Activated T-cell treated with anti-CD3 and anti-CD28 coated beads, Interleukin-2, amount 50 U/mL, for 4 hours (primary cell): ENCODE data around the gene SPARC. TPM values are rescaled to one million over a fixed set of nuclear protein-coding genes. Genes with fewer than 3 reads are reported as not detected.

Experiments used
- ATAC-seq, 2 donors: fragments of 200-7000 bp; cut with Tn5 transposase; one replicate each; pipeline ENCODE4 v1.10.0; 2021
- DNase-seq: peaks from one replicate; pipeline ENCODE4 v3.0.0-alpha.2; 2020
- H3K27me3 Mint-ChIP-seq: one replicate; pipeline ENCODE4 v1.8.0; 2021; ENCODE audit warnings: low read depth, mixed read lengths
- H3K36me3 Mint-ChIP-seq: one replicate; pipeline ENCODE4 v1.8.0; 2022; ENCODE audit warnings: mixed read lengths; ENCODE audit not compliant: insufficient read depth
- H3K4me1 Mint-ChIP-seq: one replicate; pipeline ENCODE4 v1.8.0; 2021; ENCODE audit warnings: low read depth, mixed read lengths
- H3K4me3 Mint-ChIP-seq: one replicate; pipeline ENCODE4 v1.8.0; 2021; ENCODE audit warnings: mild to moderate bottlenecking, moderate library complexity, mixed read lengths
- H3K9me3 Mint-ChIP-seq: one replicate; pipeline ENCODE4 v1.8.0; 2021; ENCODE audit warnings: mixed read lengths
- total RNA-seq, 3 donors: library from RNA; stranded (reverse); gene quantifications; one replicate each; pipeline ENCODE4 v1.2.1, GENCODE V29; 2021

SPARC gene
- total RNA-seq, 3 donors from 2014 or later: 2.0 to 2.6 (median 2.3) TPM

DNA sequence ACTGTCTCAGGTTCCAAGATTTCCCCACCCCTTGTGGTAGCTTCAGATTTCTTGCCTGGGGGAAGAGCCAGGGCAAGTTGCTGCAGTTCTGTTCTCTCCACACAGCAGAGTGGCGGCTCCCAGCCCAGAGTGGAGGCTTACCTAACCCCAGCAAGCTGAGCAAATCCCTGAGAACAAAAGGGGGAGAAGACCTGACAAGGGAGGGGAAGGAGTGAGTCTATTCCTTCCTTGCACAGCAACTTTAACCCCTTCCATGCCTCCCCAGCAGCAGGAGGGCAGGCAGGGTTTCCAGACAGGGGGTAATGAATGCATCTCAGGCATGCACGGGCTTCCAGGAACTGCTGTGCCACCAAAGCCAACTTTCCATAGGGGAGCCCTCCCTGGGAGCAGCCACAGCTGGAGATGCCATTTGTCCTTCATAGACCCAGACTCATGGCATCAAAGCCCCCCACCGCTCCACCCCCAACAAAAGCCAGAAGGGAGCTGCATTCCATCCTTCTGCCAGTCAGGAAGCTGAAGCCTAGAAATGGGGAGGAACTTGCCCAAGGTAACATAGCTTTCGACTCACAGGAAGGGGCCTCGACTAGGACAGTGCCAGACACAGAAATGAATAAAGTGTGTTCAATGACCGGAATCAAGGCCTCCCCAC, 66.8 kb downstream of the SPARC start:
- no peak for ATAC-seq
- peaks cover 11% of the 10 kb centered on the region for H3K27me3 Mint-ChIP-seq
- peaks cover 11% of the 10 kb centered on the region for H3K4me1 Mint-ChIP-seq
- no peak for DNase-seq
- H3K9me3 Mint-ChIP-seq: no peaks in the 10 kb centered on the region
- no peak overlapping the region for H3K4me3 Mint-ChIP-seq
- H3K36me3 Mint-ChIP-seq: no peaks in the 10 kb centered on the region

DNA sequence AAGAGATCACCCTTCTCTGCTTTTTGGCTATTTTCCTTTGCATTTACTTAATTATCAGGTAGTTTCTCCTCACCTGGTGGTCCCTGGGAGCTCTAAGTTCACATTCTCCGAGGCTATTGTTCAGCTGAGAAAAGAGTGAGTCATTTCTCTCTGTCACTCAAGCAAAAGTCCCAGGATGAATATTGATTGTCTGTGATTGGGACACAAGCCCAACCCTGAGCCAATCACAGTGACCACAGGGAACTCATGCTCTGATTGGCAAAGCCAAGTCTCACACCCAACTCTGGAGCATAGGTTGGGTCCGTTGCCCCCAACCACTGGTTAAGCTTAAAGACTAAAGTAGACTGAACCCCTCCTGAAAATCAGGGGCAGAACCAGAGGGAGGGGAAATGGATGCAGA, 67.8 kb downstream of the SPARC start:
- H3K4me1 Mint-ChIP-seq: peaks cover 21% of the 10 kb centered on the region
- peaks cover 11% of the 10 kb centered on the region for H3K27me3 Mint-ChIP-seq
- H3K9me3 Mint-ChIP-seq: no peaks in the 10 kb centered on the region
- no peaks in the 10 kb centered on the region for H3K36me3 Mint-ChIP-seq
- no peak overlapping the region for H3K4me3 Mint-ChIP-seq
- no peak for DNase-seq
- no peak for ATAC-seq

- ATAC-seq: no peak
- Mint-ChIP-seq H3K9me3 (no peaks in the 10 kb centered on the region), H3K27me3 (peaks cover 11% of the 10 kb centered on the region), H3K4me1 (peaks cover 30% of the 10 kb centered on the region), H3K36me3 (no peaks in the 10 kb centered on the region), H3K4me3 (no peak overlapping the region)
- DNase-seq: no peak
Measured at GRCh38 chr5:151617841-151618710, 68.6 kb downstream of the SPARC start.

DNA sequence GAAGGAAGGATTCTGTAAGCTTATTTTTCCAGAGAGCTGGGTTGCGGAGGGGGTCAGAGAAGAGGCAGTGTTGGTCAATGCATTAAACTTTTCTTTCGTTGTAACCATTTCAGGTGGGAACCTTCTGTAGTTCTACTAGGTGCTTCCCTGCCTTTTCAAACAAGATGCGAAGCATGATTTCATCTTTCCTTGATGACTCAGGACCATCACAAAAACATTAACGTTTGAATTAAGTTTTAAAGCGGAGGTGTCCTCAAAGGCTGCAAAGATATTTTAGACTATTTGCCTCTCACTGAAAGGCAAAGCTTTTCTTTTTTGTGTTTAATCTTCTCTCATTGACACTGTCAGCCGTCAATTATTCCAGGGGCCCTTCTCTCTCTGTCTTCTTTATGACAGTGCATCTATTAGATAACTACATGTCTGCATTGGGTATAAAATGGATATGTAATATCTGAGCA, 69.3 kb downstream of the SPARC start:
- H3K36me3 Mint-ChIP-seq: no peaks in the 10 kb centered on the region
- no peak for DNase-seq
- peaks cover 35% of the 10 kb centered on the region for H3K4me1 Mint-ChIP-seq
- peaks cover 10% of the 10 kb centered on the region for H3K27me3 Mint-ChIP-seq
- H3K4me3 Mint-ChIP-seq: no peak overlapping the region
- H3K9me3 Mint-ChIP-seq: no peaks in the 10 kb centered on the region
- ATAC-seq: no peak

DNA sequence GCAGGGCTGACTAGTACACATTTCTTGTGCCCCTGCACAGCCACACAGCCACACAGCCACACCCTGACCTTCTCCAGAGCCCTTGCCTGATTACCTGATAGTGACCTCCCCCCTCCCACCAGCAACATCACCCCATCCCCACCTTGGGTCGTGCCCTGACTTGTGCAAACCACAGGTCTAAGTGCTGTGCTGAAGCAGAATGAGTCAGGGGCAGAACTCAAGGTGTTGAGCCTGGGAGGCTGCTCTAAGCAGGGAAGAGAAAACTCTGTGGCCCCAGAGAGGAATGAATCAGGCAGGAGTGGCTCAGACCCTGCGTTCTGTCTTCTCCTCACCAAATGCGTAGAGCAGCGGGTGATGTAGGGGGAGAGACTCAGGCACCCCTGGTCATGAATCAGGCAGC, 71.3 kb downstream of the SPARC start:
- Mint-ChIP-seq H3K27me3 (no peaks in the 10 kb centered on the region), H3K36me3 (no peaks in the 10 kb centered on the region), H3K4me3 (no peak overlapping the region), H3K9me3 (no peaks in the 10 kb centered on the region), H3K4me1 (peaks cover 44% of the 10 kb centered on the region)
- ATAC-seq: peak in 1 of 2 donors; percentile 61
- no peak for DNase-seq

- DNase-seq: no peak
- ATAC-seq: no peak
- no peaks in the 10 kb centered on the region for H3K27me3 Mint-ChIP-seq
- no peak overlapping the region for H3K4me3 Mint-ChIP-seq
- no peaks in the 10 kb centered on the region for H3K36me3 Mint-ChIP-seq
- H3K9me3 Mint-ChIP-seq: no peaks in the 10 kb centered on the region
- H3K4me1 Mint-ChIP-seq: peaks cover 44% of the 10 kb centered on the region
Measured at GRCh38 chr5:151614565-151614964, 72.2 kb downstream of the SPARC start.

GRCh38 chr5:151612689-151613427, 73.9 kb downstream of the SPARC start:
- Mint-ChIP-seq H3K4me3 (peak overlapping the region; percentile 34), H3K4me1 (peaks cover 44% of the 10 kb centered on the region), H3K36me3 (no peaks in the 10 kb centered on the region), H3K9me3 (peaks cover 4% of the 10 kb centered on the region), H3K27me3 (no peaks in the 10 kb centered on the region)
- DNase-seq (no peak), ATAC-seq (peak; percentile 80 to 84)

DNA sequence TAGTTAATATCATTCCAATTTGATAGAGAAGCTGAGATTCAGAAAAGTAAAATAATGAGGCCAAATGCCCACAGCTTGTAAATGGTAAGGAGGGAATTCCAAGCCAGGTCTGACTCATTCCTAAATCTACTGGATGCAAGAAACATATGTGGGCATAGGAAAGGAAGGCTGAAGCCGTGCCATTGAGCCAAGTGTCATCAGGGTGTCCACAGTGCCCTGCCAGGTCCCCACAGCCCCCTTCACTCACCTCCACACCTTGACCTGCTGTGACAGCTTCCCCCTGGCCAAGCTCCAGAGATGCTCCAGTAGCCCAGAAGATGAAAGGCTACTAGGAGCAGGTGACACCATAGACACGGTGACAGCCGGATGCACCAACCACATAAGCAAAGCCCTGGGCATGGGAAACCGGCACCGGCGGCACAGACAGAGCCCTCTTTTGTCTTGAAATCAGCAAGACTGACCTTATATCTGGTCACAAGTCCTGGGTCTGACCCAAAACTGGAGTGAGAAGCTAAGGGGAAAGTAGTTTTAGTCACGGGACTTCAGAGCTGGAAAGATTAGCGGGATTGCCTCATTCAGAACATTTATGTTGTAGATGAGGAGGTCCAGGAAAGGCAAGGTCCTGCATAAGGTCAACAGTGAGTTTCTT, 75.5 kb downstream of the SPARC start:
- Mint-ChIP-seq H3K9me3 (peaks cover 4% of the 10 kb centered on the region), H3K27me3 (no peaks in the 10 kb centered on the region), H3K36me3 (no peaks in the 10 kb centered on the region), H3K4me3 (no peak overlapping the region), H3K4me1 (peaks cover 44% of the 10 kb centered on the region)
- no peak for ATAC-seq
- no peak for DNase-seq

Other genes starting within 250 kb of the SPARC start
- 1 to 10 TPM; 6.8 to 8.2 (median 6.8) TPM for gene SLC36A1, start 239.3 kb downstream of the SPARC start, total RNA-seq
- gene FAT2, start 95.6 kb downstream of the SPARC start, total RNA-seq: not detected
- 10 to 100 TPM; 89.0 to 94.3 (median 91.7) TPM for gene ATOX1, start 71.7 kb upstream of the SPARC start, total RNA-seq
- 100 to 1,000 TPM; 532 to 555 (median 540) TPM for gene G3BP1, start 85.0 kb upstream of the SPARC start, total RNA-seq
- gene GLRA1, start 237.9 kb upstream of the SPARC start, total RNA-seq: not detected